GM21390 (cell line): ENCODE measurements around the gene RAB17.

Experiments used
- ATAC-seq: cut with Tn5 transposase; IDR thresholded peaks from one replicate; pipeline ENCODE4 v1.9.1; 2021; ENCODE audit not compliant: unreplicated experiment

RAB17 gene

DNA sequence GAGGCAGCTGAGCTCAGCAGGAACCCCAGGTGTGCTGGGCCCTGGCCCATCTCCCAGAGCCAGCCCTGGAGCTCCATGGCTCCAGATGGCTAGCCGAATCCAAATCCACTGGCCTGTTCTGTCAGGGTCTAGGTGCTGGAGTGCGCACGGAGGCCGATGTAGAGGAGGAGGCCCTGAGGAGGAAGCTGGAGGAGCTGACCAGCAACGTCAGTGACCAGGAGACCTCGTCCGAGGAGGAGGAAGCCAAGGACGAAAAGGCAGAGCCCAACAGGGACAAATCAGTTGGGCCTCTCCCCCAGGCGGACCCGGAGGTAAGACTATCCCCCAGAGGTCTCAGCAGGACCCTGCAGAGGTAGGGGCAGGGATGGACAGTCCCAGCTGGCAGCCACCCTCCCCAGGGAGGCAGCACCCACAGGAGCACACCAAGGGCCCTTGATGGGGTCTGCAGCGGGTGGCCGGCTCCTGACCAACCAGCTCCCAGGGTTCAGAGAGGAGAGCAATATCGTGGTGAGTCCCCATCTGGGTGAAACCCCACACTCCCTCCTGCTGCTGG lies 50.2 kb downstream of the RAB17 start:
- ATAC-seq = no peak

DNA sequence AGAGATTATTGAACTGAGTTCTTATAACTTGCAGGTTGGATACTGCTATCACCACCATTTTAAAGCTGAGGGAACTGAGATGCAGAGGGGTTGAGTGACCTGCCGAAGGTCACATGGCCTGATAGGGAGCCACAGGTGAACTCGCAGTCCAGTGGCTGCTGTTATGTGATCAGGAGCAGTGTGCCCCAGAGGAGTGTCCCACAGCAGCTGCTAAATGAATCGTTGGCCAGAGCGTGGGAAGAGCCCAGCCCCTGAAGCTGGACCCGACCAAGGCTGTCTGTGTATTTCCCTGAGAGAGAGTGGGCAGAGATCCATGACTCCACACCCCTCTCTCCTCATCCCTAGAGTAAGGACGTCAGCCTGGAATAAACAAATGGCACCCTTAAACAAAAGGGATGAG lies 50.9 kb downstream of the RAB17 start:
- ATAC-seq = no peak

DNA sequence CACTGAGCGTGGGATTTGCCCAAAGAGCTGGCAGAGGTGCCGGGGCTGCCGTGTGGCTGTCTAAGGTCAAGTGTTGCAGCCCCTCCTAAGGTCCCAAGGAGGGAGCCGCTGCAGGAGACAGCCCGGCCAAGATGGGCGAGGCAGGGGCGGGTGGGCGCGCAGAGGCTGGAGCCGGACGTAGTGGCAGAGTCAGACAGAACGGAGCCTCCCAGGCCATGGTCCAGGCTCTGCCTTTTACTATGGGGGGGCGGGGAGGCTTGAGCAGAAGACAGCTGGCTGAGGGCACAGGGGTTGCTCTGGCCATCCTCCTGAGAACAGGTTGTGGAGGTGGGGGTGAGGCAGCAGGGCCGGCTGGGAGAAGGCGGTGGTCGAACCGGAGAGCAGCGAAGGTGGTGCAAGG lies 51.6 kb downstream of the RAB17 start:
- ATAC-seq = no peak

DNA sequence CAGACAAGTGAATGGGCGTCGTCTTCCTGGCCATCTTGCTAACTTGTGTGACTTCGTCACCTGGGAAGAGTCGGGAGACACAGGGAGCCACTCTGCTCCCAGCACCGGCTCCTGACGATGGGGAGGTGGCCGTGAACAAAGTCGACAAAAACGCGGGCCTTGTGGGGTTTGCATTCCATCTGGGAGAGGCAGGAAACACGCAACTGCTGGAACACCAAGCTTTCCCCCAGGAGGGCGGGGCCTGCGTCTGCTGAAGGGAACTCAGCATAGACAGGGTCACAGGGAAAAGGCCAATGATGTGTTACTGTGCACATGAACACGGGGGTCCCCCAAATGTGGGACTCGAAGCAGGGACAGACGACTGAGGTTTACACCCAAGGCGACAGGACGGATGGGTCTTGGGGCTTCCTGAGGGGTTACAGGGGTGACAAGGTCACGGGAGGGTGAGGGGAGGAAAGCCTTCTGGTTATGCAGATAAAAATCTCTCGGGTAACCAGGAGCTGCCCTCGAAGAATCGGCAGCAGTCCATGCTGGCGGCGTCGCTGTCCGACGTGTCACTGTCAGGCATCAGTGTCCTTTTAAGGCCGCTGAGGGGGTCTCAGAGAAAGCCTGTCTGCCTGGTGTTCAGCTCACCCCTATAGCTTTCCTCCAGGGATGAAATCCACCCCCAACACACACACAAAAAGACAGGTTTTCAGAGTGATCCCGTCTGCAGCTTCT lies 52.4 kb downstream of the RAB17 start:
- no peak for ATAC-seq

DNA sequence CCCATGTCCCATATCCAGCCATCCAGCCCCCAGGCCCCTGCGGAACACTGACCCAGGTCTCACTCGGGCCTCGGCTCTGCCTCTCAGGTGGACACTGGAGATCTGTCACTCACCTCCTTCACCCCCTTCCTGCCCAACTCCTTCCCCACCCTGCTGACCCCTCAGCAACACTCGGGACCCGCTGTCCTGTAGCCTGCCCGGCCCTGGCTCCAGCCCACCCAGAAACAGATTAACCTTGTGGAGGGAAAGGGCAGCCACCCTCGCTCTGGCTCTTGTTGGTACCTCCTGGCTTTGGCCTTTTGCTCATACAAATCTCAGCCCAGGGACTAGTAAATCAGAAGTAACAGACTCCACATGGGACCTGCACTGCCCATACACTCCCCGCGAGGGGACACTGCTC lies 53.9 kb downstream of the RAB17 start:
- ATAC-seq = no peak

DNA sequence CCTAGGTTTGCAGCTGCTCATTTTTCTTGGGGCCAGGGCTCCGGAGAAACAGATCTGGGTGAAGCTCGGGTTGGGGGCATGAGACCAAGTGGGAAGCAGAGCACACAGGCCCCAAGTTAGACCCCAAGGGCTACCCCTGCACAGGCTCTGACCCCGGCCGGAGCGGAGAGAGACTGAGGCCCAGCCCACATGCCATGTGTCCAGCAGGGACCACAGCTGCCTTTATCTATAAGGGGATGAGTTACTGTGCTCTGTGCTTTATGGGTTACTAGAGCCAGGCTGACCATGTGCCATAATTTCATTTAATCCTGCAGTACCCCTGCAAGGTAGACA lies 54.5 kb downstream of the RAB17 start:
- no peak for ATAC-seq

DNA sequence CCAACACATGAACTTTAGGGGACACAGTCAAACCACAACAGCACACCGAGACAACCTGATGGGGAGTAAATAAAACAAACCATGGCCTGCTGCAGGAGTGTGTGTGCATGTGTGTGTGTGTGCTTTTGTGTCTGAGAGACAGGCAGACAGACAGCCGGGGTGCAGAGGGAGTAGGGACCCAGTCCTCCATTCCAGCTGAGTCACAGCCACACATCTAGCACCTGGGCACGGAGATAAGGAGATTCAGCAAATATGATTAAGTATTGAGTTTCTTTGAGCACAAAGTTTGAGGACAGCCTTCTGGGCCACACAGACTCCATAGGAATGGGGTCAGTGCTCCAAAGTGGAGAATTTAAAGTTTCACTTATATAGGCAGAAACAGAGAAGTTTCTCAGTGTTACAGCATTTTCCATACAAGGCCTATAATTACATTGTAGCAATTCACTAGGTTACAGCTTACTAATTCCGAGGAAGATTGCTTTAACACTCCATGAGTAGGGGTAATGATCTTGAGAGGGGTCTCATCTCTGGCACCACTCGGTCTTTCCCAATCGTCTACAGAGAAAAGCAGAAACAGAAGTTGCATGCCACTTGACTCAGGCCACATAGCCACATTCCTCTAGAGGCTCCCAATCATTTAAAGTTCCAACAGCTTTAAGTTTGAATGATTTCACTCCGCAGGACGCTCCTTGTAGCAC lies 55.0 kb downstream of the RAB17 start:
- no peak for ATAC-seq

DNA sequence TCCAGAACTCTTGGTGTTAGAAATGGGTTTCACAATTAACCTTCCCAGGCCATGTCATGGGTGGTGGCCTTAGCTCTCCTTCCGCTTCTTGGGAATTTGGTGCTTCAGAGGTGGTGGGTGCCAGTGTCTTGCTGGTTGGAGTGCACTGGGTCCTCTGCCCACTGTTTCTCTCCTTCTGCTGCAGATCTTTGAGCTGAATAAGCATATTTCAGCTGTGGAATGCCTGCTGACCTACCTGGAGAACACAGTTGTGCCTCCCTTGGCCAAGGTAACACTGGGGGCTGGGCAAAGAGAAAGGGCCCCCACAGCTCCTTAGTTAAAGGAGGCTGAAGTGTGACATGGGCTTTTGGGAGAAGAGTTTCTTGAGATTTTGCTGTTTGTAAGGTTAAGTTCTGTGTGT lies 56.2 kb downstream of the RAB17 start:
- no peak for ATAC-seq

DNA sequence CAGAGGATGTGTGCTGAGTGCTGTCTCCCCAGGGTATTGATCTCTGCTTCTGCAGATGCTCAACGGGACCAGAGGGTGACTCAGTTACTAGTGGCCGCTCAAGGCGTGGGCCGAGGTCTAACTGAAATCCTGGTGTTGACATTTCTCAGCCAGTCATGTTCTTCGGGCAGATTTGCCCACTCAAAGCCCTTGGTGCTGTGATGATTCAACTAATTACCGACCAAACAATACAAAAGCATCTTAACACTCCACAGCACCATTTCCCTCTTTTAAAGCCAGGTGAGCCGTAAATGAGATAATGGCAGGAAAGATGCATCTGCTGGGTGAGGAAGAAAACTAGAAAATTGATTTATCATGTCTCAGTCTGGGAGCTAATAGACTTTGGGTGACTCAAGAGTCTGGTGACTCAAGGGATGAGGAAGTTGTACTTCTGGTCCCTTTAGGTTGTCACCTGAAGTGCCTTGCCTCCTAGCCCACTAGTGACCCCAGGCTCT lies 56.8 kb downstream of the RAB17 start:
- no peak for ATAC-seq

DNA sequence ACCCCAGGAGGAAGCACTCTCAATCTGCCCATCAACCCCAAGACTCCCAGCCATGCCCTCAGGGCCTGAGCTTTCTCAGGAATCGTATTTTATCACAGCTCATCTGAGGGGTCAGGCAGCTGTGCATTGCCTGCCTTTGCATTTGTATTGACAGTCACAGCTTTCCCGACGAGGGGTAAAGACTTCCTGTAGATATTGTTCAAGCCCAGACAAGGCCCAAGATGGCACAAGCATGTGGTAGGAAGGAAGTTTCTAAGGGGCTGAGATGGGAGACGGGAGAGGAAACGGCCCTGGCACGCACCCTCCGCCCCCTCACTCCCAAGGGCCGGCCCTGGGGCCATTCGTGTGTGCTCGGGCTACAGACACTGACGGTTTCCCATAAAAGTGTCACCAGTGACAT lies 58.4 kb downstream of the RAB17 start:
- ATAC-seq = no peak

DNA sequence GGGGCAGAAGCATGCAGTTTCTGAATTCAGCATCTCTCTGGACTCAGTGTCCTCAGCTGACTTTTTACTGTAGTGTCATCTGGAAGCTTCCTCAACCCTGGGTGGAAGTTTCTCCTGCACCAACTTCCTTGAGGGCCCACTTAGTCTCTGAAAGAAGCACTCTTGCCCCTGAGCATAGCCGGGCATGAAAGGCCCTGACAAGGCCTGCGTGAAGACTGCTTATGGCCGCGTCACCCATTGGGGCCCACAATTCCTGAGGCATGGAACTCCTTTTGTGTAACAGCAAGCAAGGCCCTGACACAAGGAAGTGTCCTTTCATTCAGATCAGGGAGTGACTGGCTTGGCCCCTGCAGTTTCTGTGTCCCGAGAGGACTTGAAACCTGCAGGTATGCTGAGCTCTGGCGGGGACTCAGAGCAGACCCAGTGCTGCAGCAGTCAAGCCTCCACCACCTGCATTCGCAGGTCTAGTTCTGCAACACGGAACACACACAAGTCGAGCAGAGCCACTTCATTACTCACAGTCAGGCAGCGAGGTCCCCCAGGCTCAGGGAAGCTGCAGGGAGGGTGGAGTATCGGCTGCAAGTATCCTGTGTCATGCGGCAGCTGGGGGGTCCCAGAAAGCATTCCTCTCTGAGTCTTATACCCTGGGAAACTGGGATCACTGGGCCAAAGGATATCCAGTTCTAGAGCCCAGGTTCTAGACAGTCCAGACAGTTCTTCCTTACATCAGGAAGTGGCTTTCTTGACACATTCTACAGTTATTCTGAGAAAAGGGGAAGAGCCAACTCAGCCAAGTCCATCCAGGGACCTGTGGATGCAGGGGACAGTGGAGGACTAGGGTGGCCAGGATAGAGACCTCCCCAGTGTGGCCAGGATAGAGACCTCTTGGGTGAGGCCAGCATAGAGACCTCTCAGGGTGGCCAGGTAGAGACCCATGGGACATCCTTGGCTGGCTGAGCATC lies 59.8 kb downstream of the RAB17 start:
- peak; percentile 54 for ATAC-seq

DNA sequence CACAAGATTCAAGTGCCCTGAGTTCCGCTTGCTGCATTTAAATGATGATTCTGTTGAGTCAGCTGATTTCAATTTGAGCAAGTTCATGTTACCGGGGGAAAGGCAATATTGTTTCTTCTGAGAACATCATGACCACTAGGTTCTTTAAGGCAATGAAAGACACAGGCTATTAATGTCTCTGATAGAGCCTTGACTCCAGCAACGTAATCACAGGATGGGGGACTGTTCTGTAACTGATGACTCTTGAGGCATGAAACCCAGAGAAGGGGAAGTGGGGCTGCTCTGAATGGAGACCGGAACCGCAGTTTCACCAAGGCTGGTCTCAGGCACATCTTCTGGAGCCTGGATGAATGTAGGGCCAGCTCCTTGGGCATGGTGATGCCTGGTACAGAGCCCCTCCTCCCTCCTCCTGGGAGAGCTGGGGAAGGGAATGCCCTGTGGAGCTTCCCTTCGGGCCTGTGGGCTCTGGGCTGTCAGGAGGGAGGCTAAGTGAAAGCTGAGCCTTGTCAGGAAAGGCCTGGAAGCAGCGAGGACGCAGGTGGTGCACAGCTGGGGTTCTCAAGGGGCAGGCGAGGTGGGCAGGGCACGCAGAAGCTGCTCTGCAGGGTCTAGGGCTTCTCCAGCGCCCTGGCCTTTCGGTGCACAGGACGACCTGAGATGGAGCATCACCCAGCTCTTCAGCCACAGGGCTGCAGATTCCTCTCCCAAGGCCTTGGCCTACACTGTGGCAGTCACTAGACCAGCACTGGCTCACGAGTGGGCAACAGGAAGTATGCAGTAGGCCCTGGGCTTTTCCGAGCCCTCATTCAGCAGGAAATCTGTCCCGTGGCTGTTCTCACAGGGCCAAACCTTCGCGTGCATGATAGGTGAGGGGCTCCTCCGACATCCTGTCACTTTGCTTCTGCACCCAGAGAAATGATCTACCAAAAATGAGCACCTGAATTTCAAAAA lies 60.8 kb downstream of the RAB17 start:
- peak; percentile 91 for ATAC-seq

DNA sequence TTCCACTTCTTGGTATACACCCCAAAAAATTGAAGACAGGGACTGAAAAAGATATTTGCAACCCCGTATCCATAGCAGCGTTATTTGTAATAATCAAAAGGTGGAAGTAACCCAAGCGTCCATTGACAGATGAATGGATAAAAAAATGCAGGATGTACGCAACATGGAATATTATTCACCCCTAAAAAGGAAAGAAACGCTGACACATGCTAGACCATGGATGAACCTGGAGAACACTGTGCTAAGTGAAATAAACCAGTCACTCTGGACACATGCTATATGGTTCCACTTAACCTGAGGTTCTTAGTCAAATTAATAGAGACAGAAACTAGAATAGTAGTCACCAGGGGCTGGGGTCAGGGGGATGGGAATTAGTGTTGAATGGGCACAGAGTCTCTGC lies 62.8 kb downstream of the RAB17 start:
- no peak for ATAC-seq

DNA sequence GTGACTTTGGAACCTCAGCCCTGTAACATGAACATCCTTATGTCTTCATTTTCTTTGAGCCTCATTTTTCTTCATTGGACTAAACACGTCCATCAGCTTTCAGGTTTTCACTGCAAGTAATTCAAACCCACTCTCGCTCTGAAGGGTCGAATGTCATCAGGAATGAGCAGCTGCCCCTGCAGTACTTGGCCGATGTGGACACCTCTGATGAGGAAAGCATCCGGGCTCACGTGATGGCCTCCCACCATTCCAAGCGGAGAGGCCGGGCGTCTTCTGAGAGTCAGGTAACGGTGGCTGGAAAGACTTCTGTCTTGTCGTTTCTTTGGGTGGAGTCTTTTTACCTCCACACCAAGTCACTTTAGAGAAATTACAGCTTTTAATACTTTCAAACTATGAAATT lies 63.3 kb downstream of the RAB17 start:
- ATAC-seq = no peak

DNA sequence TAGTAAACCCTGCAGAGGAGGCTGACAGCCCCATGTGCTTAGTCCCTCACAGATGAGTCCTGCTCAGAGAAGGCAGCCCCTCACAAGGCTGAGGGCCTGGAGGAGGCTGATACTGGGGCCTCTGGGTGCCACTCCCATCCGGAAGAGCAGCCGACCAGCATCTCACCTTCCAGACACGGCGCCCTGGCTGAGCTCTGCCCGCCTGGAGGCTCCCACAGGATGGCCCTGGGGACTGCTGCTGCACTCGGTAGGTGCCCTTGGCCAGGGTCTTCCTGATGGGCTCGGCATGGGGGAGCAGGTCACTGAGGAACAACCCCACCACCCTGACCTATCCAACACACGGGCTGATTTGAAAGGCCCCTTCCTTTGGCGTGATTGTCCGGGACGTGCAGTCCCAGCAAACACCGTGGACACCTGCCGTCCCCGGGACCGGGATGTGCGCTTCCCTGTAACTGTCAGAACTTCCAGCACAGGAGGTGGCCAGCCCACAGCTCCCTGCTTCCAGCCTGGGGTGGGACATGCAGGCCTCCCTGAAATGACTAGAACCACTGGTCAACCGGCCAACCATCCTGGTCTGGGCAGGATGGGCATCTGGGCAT lies 64.9 kb downstream of the RAB17 start:
- no peak for ATAC-seq

DNA sequence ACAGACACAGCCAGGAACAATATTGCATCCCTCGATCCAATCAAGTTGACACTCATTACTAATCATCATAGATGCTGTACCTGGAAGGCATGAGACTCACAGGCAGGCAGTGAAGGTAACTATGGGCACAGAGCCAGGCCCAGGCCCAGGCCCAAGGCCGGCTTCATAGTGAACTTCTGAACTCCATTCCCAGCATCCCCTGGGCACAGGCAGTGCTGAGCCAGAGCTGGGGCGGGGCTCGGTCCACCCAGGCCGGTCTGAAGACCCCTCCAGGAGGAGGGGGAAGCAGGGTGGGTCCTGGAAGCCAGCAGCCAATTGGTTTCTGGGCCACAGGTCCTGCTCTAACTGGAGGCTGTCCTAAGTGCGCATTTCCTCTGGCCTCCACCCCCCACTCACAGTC lies 65.9 kb downstream of the RAB17 start:
- no peak for ATAC-seq
